ENCODE measurements around the gene CELSR1. TPM values are rescaled to one million over a fixed set of nuclear protein-coding genes. Genes with fewer than 3 reads are reported as not detected.

Gene CELSR1
- total RNA-seq, 2 donors from 2014 or later = 24.4 to 34.1 TPM

DNA sequence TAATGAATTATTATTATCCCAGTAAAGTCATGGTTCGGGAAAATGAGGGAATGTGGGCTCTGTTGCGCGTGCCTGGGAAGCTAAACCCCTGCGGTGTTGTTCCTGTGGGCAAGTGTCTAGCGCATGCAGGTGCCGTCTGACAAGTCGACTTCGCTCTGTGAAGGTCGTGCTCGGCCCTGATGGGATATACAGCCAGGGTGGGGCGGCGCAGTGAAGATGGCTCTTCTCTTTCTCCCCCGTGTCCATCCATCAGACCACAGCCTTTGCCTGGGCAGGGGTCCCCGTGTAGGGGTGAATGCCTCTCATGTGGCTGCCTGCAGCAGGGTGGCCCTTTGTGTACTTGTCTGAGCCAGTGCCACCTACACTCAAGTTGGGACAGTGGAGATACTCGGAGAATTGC is 214.7 kb downstream of the CELSR1 start:
- H3K27ac ChIP-seq (ENCODE audit: low read depth, low read length) = no peak overlapping the region
- no peaks in the 10 kb centered on the region for H3K4me1 ChIP-seq (ENCODE audit: control insufficient read depth, insufficient read depth, low read length)
- H3K36me3 Mint-ChIP-seq (ENCODE audit: low read depth) = peaks cover 78% of the 10 kb centered on the region
- peak overlapping the region; percentile 44 for H3K27ac Mint-ChIP-seq
- no peak overlapping the region for H3K4me3 Mint-ChIP-seq
- H3K9ac ChIP-seq (ENCODE audit: extremely low read depth, low read length, poor library complexity, severe bottlenecking) = no peak overlapping the region
- no peaks in the 10 kb centered on the region for H3K9me3 Mint-ChIP-seq
- WGBS, 2 experiments (ENCODE audit: insufficient coverage in 1 of 2, insufficient read length in 1 of 2) = 94 to 97% methylated on average over 15 of the region's 15 CpGs
- no peaks in the 10 kb centered on the region for H3K27me3 Mint-ChIP-seq (ENCODE audit: insufficient read depth)
- peaks cover 70% of the 10 kb centered on the region for H3K36me3 ChIP-seq (ENCODE audit: control insufficient read depth, insufficient read depth, low read length)
- no peaks in the 10 kb centered on the region for H3K9me3 ChIP-seq (ENCODE audit: control insufficient read depth, low read length)
- H3K27me3 ChIP-seq (ENCODE audit: control insufficient read depth, insufficient read depth, low read length, poor library complexity, severe bottlenecking) = no peaks in the 10 kb centered on the region
- no peak for DNase-seq
- no peak for TF ChIP-seq CTCF (conservative IDR thresholded peaks at IDR 0.05)
- H3K4me1 Mint-ChIP-seq = no peaks in the 10 kb centered on the region
- H3K4me3 ChIP-seq (ENCODE audit: low read length) = no peak overlapping the region

DNA sequence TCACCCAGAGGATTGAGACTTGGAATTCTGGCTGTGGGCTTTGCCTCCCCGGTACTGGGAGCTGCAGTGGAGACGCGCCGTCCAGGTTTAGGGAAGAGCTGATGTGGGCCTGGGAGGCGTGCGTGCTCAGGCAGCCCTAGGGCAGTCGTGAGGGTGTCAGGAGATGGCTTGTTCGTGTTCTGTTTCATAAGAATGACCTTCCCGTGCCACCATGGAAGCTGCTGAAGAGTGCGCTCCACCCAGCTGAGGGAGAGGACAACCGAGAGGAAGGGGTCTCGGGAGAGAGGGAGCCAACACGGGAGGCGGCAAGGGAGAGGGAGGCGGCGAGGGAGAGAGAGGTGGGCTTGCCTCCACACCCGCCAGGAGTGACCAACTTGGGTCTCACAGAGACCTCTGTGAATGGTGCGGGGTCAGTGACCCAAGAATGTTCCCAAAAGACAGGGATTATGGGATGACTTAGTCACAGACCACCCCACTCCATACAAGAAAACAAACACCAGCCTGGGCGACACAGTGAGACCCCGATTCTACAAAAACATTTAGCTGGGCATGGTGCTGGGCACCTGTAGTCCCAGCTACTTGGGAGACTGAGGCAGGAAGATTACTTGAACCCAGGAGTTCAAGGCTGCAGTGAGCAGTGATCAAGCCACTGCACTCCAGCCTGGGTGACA is 216.6 kb downstream of the CELSR1 start:
- Mint-ChIP-seq H3K9me3 (no peaks in the 10 kb centered on the region), H3K27ac (peak overlapping the region; percentile 80), H3K4me3 (no peak overlapping the region), H3K27me3 (ENCODE audit: insufficient read depth) (no peaks in the 10 kb centered on the region), H3K4me1 (no peaks in the 10 kb centered on the region), H3K36me3 (ENCODE audit: low read depth) (peaks cover 85% of the 10 kb centered on the region)
- peaks cover 77% of the 10 kb centered on the region for H3K36me3 ChIP-seq (ENCODE audit: control insufficient read depth, insufficient read depth, low read length)
- no peak overlapping the region for H3K27ac ChIP-seq (ENCODE audit: low read depth, low read length)
- no peak overlapping the region for H3K9ac ChIP-seq (ENCODE audit: extremely low read depth, low read length, poor library complexity, severe bottlenecking)
- no peaks in the 10 kb centered on the region for H3K9me3 ChIP-seq (ENCODE audit: control insufficient read depth, low read length)
- 94 to 98% methylated on average over 11 to 20 of the region's 20 CpGs for WGBS, 2 experiments (ENCODE audit: insufficient coverage in 1 of 2, insufficient read length in 1 of 2)
- no peak for DNase-seq
- H3K4me3 ChIP-seq (ENCODE audit: low read length) = no peak overlapping the region
- H3K27me3 ChIP-seq (ENCODE audit: control insufficient read depth, insufficient read depth, low read length, poor library complexity, severe bottlenecking) = no peaks in the 10 kb centered on the region
- H3K4me1 ChIP-seq (ENCODE audit: control insufficient read depth, insufficient read depth, low read length) = no peaks in the 10 kb centered on the region
- no peak for TF ChIP-seq CTCF (conservative IDR thresholded peaks at IDR 0.05)

DNA sequence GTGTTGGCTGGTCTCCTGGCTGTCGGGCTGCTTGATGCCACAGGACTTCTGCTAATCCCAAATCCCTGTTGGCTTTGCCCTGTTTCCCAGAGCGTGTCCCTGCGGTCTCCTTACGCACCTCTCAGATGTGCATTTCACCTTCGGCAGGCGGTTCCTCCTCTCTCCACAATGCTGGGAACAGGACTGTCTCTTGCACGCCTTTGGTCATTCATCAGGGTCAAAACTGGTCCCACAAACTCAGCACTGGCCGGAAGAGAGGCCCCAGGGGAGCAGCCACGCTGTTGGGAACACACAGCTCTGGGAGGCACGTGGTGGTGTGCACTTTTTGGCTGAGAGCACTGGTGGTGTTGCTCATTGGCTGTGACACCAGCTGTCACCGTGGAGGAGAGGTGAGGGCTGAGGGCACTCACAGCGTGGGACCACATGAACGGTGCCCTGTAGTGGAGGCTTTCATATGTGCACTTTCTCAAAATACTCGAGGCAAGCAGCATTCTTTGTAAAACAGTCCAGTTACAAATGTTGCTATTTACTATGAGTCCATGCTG is 217.2 kb downstream of the CELSR1 start:
- no peaks in the 10 kb centered on the region for H3K27me3 Mint-ChIP-seq (ENCODE audit: insufficient read depth)
- DNase-seq = no peak
- H3K36me3 Mint-ChIP-seq (ENCODE audit: low read depth) = peaks cover 84% of the 10 kb centered on the region
- no peaks in the 10 kb centered on the region for H3K4me1 Mint-ChIP-seq
- no peaks in the 10 kb centered on the region for H3K4me1 ChIP-seq (ENCODE audit: control insufficient read depth, insufficient read depth, low read length)
- no peak overlapping the region for H3K4me3 Mint-ChIP-seq
- H3K9me3 Mint-ChIP-seq = no peaks in the 10 kb centered on the region
- no peak overlapping the region for H3K9ac ChIP-seq (ENCODE audit: extremely low read depth, low read length, poor library complexity, severe bottlenecking)
- no peaks in the 10 kb centered on the region for H3K9me3 ChIP-seq (ENCODE audit: control insufficient read depth, low read length)
- no peak overlapping the region for H3K27ac ChIP-seq (ENCODE audit: low read depth, low read length)
- 94 to 99% methylated on average over 10 to 14 of the region's 14 CpGs for WGBS, 2 experiments (ENCODE audit: insufficient coverage in 1 of 2, insufficient read length in 1 of 2)
- peak overlapping the region; percentile 80 for H3K27ac Mint-ChIP-seq
- no peak for TF ChIP-seq CTCF (conservative IDR thresholded peaks at IDR 0.05)
- peaks cover 77% of the 10 kb centered on the region for H3K36me3 ChIP-seq (ENCODE audit: control insufficient read depth, insufficient read depth, low read length)
- H3K27me3 ChIP-seq (ENCODE audit: control insufficient read depth, insufficient read depth, low read length, poor library complexity, severe bottlenecking) = no peaks in the 10 kb centered on the region
- no peak overlapping the region for H3K4me3 ChIP-seq (ENCODE audit: low read length)
